Measurements from ENCODE around the gene FRMPD2.

The FRMPD2 gene

DNA sequence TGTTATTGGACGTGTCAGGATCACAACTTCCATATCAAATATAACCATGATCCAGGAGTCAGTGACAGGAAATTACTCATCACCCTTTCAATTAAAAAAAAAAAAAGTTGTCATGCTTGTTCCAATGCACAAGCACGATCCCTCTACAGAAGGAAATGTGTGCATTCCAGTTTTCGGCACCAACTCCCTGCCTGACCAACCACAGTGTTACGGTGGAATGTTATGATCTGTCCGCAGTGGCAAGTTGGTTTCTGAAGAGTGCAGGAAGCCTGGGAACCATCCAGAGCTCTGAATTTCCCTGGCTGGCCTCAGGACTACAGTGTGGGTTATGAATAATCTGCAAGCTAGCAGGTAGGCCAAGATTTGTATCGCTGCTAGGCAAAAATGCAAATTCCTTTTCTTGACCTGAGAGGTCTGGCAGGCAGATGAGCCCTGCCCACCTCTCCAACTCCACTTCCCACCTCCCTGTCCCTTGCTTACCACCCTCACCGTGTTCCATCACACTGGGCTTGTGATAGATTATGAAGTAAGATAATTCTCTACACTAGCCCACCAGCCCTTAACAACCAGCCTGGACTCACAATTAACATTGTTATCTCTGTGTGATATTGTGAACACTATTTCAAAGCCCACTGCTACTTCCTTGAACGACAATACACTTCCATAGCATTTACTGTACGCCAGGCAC lies 20.4 kb downstream of the FRMPD2 start:
- no peaks in the 10 kb centered on the region for H4K20me1 ChIP-seq (ENCODE audit: insufficient read depth, low read length)
- ATAC-seq (ENCODE audit: insufficient read depth, low read depth): no peak
- DNase-seq: no peak
- no peaks in the 10 kb centered on the region for H3K9me3 ChIP-seq (ENCODE audit: insufficient read depth, low read length, severe bottlenecking)
- no peaks in the 10 kb centered on the region for H3K79me2 ChIP-seq (ENCODE audit: insufficient read depth, low read length)
- no peaks in the 10 kb centered on the region for H3K27me3 ChIP-seq (ENCODE audit: insufficient read depth, low read length, poor library complexity)
- no peak overlapping the region for H3K4me3 ChIP-seq (ENCODE audit: low read depth in 1 of 2, low read length in 2 of 2)
- no peak overlapping the region for H3K9ac ChIP-seq (ENCODE audit: low read depth, low read length)
- H3K4me1 ChIP-seq (ENCODE audit: insufficient read depth, low read length): no peaks in the 10 kb centered on the region
- no peak overlapping the region for H2AFZ ChIP-seq (ENCODE audit: low read depth, low read length)
- H3K27ac ChIP-seq (ENCODE audit: low read length): no peak overlapping the region
- H3K4me2 ChIP-seq (ENCODE audit: insufficient read depth, low read length): no peak overlapping the region
- TF ChIP-seq, protein P1, sequence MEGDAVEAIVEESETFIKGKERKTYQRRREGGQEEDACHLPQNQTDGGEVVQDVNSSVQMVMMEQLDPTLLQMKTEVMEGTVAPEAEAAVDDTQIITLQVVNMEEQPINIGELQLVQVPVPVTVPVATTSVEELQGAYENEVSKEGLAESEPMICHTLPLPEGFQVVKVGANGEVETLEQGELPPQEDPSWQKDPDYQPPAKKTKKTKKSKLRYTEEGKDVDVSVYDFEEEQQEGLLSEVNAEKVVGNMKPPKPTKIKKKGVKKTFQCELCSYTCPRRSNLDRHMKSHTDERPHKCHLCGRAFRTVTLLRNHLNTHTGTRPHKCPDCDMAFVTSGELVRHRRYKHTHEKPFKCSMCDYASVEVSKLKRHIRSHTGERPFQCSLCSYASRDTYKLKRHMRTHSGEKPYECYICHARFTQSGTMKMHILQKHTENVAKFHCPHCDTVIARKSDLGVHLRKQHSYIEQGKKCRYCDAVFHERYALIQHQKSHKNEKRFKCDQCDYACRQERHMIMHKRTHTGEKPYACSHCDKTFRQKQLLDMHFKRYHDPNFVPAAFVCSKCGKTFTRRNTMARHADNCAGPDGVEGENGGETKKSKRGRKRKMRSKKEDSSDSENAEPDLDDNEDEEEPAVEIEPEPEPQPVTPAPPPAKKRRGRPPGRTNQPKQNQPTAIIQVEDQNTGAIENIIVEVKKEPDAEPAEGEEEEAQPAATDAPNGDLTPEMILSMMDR (IDR thresholded peaks at IDR 0.05; ENCODE audit: borderline replicate concordance, extremely low read depth, low read length, poor library complexity, severe bottlenecking): no peak
- TF ChIP-seq EZH2 (IDR thresholded peaks at IDR 0.05; ENCODE audit: borderline replicate concordance, low read depth, low read length, severe bottlenecking): no peak
- H3K36me3 ChIP-seq (ENCODE audit: insufficient read depth, low read length): no peaks in the 10 kb centered on the region

DNA sequence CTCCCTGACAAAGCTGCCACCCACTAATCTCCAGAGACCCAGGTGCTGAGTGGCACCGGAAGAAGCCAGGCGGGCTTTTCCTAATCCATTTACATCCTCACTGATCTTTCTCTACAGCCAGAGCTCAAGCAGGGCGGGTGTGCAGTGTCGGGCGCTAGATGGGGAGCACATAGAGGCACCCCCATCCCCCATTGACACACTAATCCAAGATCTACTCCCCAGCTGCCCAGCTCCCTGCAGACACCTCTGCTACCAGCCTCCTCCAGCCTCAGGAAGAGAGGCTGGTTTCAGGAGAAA lies 22.2 kb downstream of the FRMPD2 start:
- no peak overlapping the region for H2AFZ ChIP-seq (ENCODE audit: low read depth, low read length)
- H3K79me2 ChIP-seq (ENCODE audit: insufficient read depth, low read length): no peaks in the 10 kb centered on the region
- no peaks in the 10 kb centered on the region for H3K27me3 ChIP-seq (ENCODE audit: insufficient read depth, low read length, poor library complexity)
- ATAC-seq (ENCODE audit: insufficient read depth, low read depth) (peak; percentile 18; the same call in 1 of the 3 replicates), DNase-seq (peak; percentile 3)
- H3K36me3 ChIP-seq (ENCODE audit: insufficient read depth, low read length): no peaks in the 10 kb centered on the region
- no peaks in the 10 kb centered on the region for H3K4me1 ChIP-seq (ENCODE audit: insufficient read depth, low read length)
- no peak overlapping the region for H3K4me2 ChIP-seq (ENCODE audit: insufficient read depth, low read length)
- no peaks in the 10 kb centered on the region for H4K20me1 ChIP-seq (ENCODE audit: insufficient read depth, low read length)
- H3K4me3 ChIP-seq (ENCODE audit: low read depth in 1 of 2, low read length in 2 of 2): no peak overlapping the region
- H3K9ac ChIP-seq (ENCODE audit: low read depth, low read length): no peak overlapping the region
- H3K27ac ChIP-seq (ENCODE audit: low read length): no peak overlapping the region
- TF ChIP-seq EZH2 (IDR thresholded peaks at IDR 0.05; ENCODE audit: borderline replicate concordance, low read depth, low read length, severe bottlenecking): no peak
- TF ChIP-seq, protein P1 (IDR thresholded peaks at IDR 0.05; ENCODE audit: borderline replicate concordance, extremely low read depth, low read length, poor library complexity, severe bottlenecking): no peak
- no peaks in the 10 kb centered on the region for H3K9me3 ChIP-seq (ENCODE audit: insufficient read depth, low read length, severe bottlenecking)

DNA sequence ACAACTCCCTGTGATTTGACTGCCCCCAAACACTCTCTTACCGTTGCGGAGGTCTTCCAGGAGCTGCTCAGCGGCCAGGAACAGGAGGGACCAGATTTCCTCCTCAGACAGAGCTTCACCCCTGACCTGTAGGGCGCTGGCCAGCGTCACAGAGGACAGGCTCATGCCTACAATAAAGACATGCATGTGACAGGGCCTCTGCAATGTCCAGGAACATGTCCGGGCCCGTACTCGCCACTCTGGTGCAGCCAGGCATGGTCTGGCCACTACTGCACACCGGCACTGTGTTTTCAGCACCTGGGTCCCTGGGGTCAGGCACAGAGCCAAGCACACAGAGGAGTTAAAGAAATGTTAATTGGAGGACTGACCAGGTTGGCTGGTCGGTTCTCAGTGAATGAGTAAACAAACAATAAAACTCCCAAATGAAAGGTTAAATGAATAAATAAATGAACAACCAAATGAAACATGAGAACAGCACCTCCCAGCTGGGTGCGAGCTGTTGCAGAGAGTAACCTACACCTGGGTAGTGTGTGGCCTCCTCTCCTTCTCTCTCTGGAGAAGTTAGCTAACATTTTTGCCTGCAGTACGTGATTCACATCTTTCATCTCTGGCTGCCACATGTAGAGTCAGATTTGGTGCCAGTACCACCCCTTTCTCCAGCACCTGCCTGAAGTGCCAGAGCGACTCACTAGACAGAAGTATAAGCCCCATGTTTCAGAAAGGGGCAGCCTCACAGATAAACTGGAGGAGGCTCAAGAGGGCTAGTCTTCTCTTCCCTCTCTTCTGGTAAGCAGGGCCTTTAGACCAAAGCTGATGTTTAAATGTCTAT lies 22.8 kb downstream of the FRMPD2 start:
- Histone ChIP-seq H4K20me1 (ENCODE audit: insufficient read depth, low read length) (no peaks in the 10 kb centered on the region), H3K4me2 (ENCODE audit: insufficient read depth, low read length) (no peak overlapping the region), H3K27ac (ENCODE audit: low read length) (no peak overlapping the region), H3K9me3 (ENCODE audit: insufficient read depth, low read length, severe bottlenecking) (no peaks in the 10 kb centered on the region), H3K4me1 (ENCODE audit: insufficient read depth, low read length) (no peaks in the 10 kb centered on the region), H2AFZ (ENCODE audit: low read depth, low read length) (no peak overlapping the region), H3K79me2 (ENCODE audit: insufficient read depth, low read length) (no peaks in the 10 kb centered on the region), H3K27me3 (ENCODE audit: insufficient read depth, low read length, poor library complexity) (no peaks in the 10 kb centered on the region), H3K4me3 (ENCODE audit: low read depth in 1 of 2, low read length in 2 of 2) (no peak overlapping the region), H3K9ac (ENCODE audit: low read depth, low read length) (no peak overlapping the region), H3K36me3 (ENCODE audit: insufficient read depth, low read length) (no peaks in the 10 kb centered on the region)
- peak; percentile 42; the same call in 1 of the 3 replicates for ATAC-seq (ENCODE audit: insufficient read depth, low read depth)
- TF ChIP-seq EZH2 (IDR thresholded peaks at IDR 0.05; ENCODE audit: borderline replicate concordance, low read depth, low read length, severe bottlenecking): no peak
- TF ChIP-seq, protein P1 (IDR thresholded peaks at IDR 0.05; ENCODE audit: borderline replicate concordance, extremely low read depth, low read length, poor library complexity, severe bottlenecking): no peak
- DNase-seq: peak; percentile 5

Measured in DND-41 (cell line).